Heart left ventricle (tissue), 16 donors: ENCODE data around the gene SLC4A3. TPM values are rescaled to one million over a fixed set of nuclear protein-coding genes. Genes with fewer than 3 reads are reported as not detected.

ENCODE experiments used
- ATAC-seq, 4 donors: fragments of 200-7000 bp; cut with Tn5 transposase; one replicate each; pipeline ENCODE4 v1.9.1; 2020 to 2022; ENCODE audit warnings: moderate library complexity in 4 of 4, mild to moderate bottlenecking in 3 of 4, moderate number of reproducible peaks in 1 of 4
- DNase-seq, 5 donors: peaks; one replicate each; pipeline ENCODE4 v3.0.0-alpha.2; 2020
- H3K27ac ChIP-seq, 12 donors: fragments of 200-600 bp; sonication (generic) in 4 of 12; one replicate each; pipeline versions ENCODE4 v1.5.0 to v1.8.0; 2016 to 2022; ENCODE audit warnings: mild to moderate bottlenecking in 2 of 12
- H3K27me3 ChIP-seq, 9 donors: fragments of 200-600 bp; sonication (generic) in 2 of 9; one replicate each; pipeline versions ENCODE4 v1.5.1 to v1.8.0; 2016 to 2022; ENCODE audit warnings: mild to moderate bottlenecking in 3 of 9
- H3K36me3 ChIP-seq, 9 donors: fragments of 200-600 bp; sonication (generic) in 2 of 9; one replicate each; pipeline versions ENCODE4 v1.5.0 to v1.8.0; 2018 to 2022; ENCODE audit warnings: mild to moderate bottlenecking in 2 of 9
- H3K4me1 ChIP-seq, 12 donors: fragments of 200-600 bp; sonication (generic) in 4 of 12; one replicate each; pipeline versions ENCODE4 v1.5.0 to v1.8.0; 2016 to 2022; ENCODE audit warnings: mild to moderate bottlenecking in 3 of 12
- H3K4me3 ChIP-seq, 12 donors: fragments of 200-600 bp; sonication (generic) in 4 of 12; one replicate each; pipeline versions ENCODE4 v1.5.0 to v1.8.0; 2017 to 2022; ENCODE audit warnings: mild to moderate bottlenecking in 9 of 12, moderate library complexity in 4 of 12
- H3K9me3 ChIP-seq, 12 donors: fragments of 200-600 bp; sonication (generic) in 4 of 12; one replicate each; pipeline versions ENCODE4 v1.5.0 to v1.8.0; 2016 to 2022; ENCODE audit warnings: mild to moderate bottlenecking in 1 of 12
- POLR2A ChIP-seq, 2 donors: fragments of 450-650 bp; IDR thresholded peaks; one replicate each; pipeline ENCODE4 v1.6.1; 2017; ENCODE audit warnings: antibody characterized with exemption in 2 of 2, mild to moderate bottlenecking in 2 of 2, moderate library complexity in 2 of 2
- WGBS, 4 donors: extraction: QIAGEN DNeasy Blood & Tissue Kit in 2 of 4; methylation state at CpG; one replicate each; pipeline versions ENCODE4 v1.1.5 to v1.1.7; 2013 to 2018; 5-methylcytosine and 5-hydroxymethylcytosine counted together
- intact Hi-C, 10 donors: fragments of 100-400 bp; cut with DNase I; formaldehyde crosslinking; loops; one replicate each; pipeline versions ENCODE4 v1.11.1 to v1.14.2; 2022
- polyA plus RNA-seq, 2 donors: library from polyadenylated mRNA; stranded (reverse); fragments of 200-250 nt; gene quantifications; one replicate each; pipeline ENCODE4 v1.2.3, GENCODE V29; 2013
- total RNA-seq, 9 donors: library from RNA; depleted of rRNA in 2 of 9; stranded (reverse); fragments of >200 nt in 2 of 9; fragmentation: NEBNext Ultra II Directional in 3 of 9; extraction: Animal tissue kit (Norgen Biotek cat#: 25700) in 3 of 9; gene quantifications; one replicate each; pipeline versions ENCODE4 v1.1.0 to v1.2.4, GENCODE V29; 2016 to 2023
- TF ChIP-seq, protein P1 (sequence below), 12 donors: fragments of 200-600 bp; sonication (generic) in 4 of 12; IDR thresholded peaks; one replicate each; pipeline versions ENCODE4 v1.5.0 to v1.8.0; 2018 to 2022; ENCODE audit warnings: antibody characterized with exemption in 12 of 12, mild to moderate bottlenecking in 5 of 12
- donor health status: ischemic (EF 13 %, LVEDD 7.1; RV severe dilation, severe dysfunction).
- donor health status: healthy with polysubstance abuse.
- donor health status: DM: no; HTN: yes; CAD: no.
- donor health status: DM: no; HTN: no; CAD: no.
- donor health status: ischemic (EF 25% LVEDD 6.9; RV normal size, moderate dysfunction).
- donor health status: ischemic (EF 25% LVEDD 5.7; RV mildly dilated, moderate dysfunction).
- donor health status: healthy.
- donor health status: DM: yes; HTN: yes; CAD: no.
- donor health status: ischemic (EF 35%, LVEDD 5.7; RV mildly dilated, moderate dysfunction).
- donor health status: nonischemic (EF 11% LVEDD 7.7; RV severe dilation, severe dysfunction).
- donor health status: DM: yes; HTN: yes; CAD: no.
- donor health status: PGD.
- donor health status: ischemic (EF 29% LVEDD 5.4; RV normal size, mild dysfunction).
- donor health status: nonischemic (EF 23%, LVEDD 6.1; RV moderate dilation, normal function).

Gene SLC4A3
- total and polyA plus RNA-seq, 11 donors, result 236 to 507 (median 421) TPM

- Histone ChIP-seq H3K4me3 (no peak overlapping the region), H3K4me1 (peaks cover 0 to 17% (median 5%) of the 10 kb centered on the region in 12 donors), H3K27ac (no peak overlapping the region), H3K9me3 (peaks cover 0 to 12% (median 0%) of the 10 kb centered on the region in 12 donors), H3K36me3 (no peaks in the 10 kb centered on the region), H3K27me3 (no peaks in the 10 kb centered on the region)
- no peak for ATAC-seq
- no peak for TF ChIP-seq POLR2A (IDR thresholded peaks at IDR 0.05)
- TF ChIP-seq, protein P1, sequence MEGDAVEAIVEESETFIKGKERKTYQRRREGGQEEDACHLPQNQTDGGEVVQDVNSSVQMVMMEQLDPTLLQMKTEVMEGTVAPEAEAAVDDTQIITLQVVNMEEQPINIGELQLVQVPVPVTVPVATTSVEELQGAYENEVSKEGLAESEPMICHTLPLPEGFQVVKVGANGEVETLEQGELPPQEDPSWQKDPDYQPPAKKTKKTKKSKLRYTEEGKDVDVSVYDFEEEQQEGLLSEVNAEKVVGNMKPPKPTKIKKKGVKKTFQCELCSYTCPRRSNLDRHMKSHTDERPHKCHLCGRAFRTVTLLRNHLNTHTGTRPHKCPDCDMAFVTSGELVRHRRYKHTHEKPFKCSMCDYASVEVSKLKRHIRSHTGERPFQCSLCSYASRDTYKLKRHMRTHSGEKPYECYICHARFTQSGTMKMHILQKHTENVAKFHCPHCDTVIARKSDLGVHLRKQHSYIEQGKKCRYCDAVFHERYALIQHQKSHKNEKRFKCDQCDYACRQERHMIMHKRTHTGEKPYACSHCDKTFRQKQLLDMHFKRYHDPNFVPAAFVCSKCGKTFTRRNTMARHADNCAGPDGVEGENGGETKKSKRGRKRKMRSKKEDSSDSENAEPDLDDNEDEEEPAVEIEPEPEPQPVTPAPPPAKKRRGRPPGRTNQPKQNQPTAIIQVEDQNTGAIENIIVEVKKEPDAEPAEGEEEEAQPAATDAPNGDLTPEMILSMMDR (IDR thresholded peaks at IDR 0.05), result no peak
- DNase-seq, result no peak
- 77 to 85% (median 79%) methylated on average over 8 to 11 of the region's 11 CpGs for WGBS, 4 donors
- intact Hi-C loops, result no loop called here
These were observed 35.8 kb downstream of the SLC4A3 start for GRCh38 chr2:219663116-219663762.

GRCh38 chr2:219664041-219664440 lies 36.6 kb downstream of the SLC4A3 start:
- WGBS, 4 donors, result 79 to 94% (median 92%) methylated on average over 5 of the region's 5 CpGs
- no peak overlapping the region for H3K4me3 ChIP-seq
- peaks cover 0 to 12% (median 0%) of the 10 kb centered on the region in 12 donors for H3K9me3 ChIP-seq
- ATAC-seq, result no peak
- intact Hi-C loops, result no loop called here
- no peaks in the 10 kb centered on the region for H3K36me3 ChIP-seq
- no peaks in the 10 kb centered on the region for H3K27me3 ChIP-seq
- peak overlapping the region in 1 of 12 donors; percentile 17 for H3K27ac ChIP-seq
- no peak for TF ChIP-seq POLR2A (IDR thresholded peaks at IDR 0.05)
- TF ChIP-seq, protein P1 (IDR thresholded peaks at IDR 0.05), result no peak
- no peak for DNase-seq
- H3K4me1 ChIP-seq, result peaks cover 0 to 17% (median 4%) of the 10 kb centered on the region in 12 donors

- TF ChIP-seq POLR2A (IDR thresholded peaks at IDR 0.05), result no peak
- TF ChIP-seq, protein P1 (IDR thresholded peaks at IDR 0.05), result no peak
- intact Hi-C loops, result no loop called here
- Histone ChIP-seq H3K4me1 (peaks cover 0 to 17% (median 4%) of the 10 kb centered on the region in 12 donors), H3K27ac (peak overlapping the region in 9 of 12 donors; percentile 17 to 73 (median 43)), H3K9me3 (peaks cover 0 to 12% (median 0%) of the 10 kb centered on the region in 12 donors), H3K36me3 (no peaks in the 10 kb centered on the region), H3K4me3 (no peak overlapping the region), H3K27me3 (no peaks in the 10 kb centered on the region)
- WGBS, 4 donors, result 10 to 24% (median 18%) methylated on average over 4 of the region's 4 CpGs
- peak; percentile 81 to 90 (median 88) for ATAC-seq
- DNase-seq, result peak; percentile 68 to 90 (median 78)
These were observed 37.5 kb downstream of the SLC4A3 start for GRCh38 chr2:219664944-219665343.

DNA sequence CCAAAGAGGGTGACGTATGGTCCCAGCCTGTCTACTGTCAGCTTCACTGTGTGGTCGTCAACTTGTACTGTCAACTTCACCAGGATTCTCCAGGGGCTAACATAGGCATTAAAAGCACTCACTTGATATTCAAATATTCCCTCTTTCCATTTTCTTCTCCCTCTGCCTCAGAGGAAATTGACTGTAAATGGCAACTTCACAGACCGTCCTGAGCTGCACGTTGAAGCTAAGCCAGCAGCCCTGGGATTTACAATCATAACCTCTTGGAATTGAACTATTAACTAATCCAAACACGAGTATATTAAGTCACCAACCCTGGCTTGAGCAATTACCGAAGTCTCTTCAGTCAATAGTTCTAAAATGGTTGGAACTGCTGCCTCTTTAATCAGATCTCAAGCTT lies 38.5 kb downstream of the SLC4A3 start:
- Histone ChIP-seq H3K4me1 (peaks cover 0 to 17% (median 4%) of the 10 kb centered on the region in 12 donors), H3K4me3 (no peak overlapping the region), H3K27me3 (no peaks in the 10 kb centered on the region), H3K9me3 (peaks cover 0 to 9% (median 0%) of the 10 kb centered on the region in 12 donors), H3K27ac (peak overlapping the region in 1 of 12 donors; percentile 73), H3K36me3 (no peaks in the 10 kb centered on the region)
- TF ChIP-seq, protein P1 (IDR thresholded peaks at IDR 0.05), result no peak
- TF ChIP-seq POLR2A (IDR thresholded peaks at IDR 0.05), result no peak
- DNase-seq, result no peak
- ATAC-seq, result peak in 1 of 4 donors; percentile 17
- 46 to 61% (median 53%) methylated on average over 6 of the region's 6 CpGs for WGBS, 4 donors
- intact Hi-C loops, result no loop called here
